Measurements from ENCODE around the gene PGLYRP4.

The PGLYRP4 gene, protein sequence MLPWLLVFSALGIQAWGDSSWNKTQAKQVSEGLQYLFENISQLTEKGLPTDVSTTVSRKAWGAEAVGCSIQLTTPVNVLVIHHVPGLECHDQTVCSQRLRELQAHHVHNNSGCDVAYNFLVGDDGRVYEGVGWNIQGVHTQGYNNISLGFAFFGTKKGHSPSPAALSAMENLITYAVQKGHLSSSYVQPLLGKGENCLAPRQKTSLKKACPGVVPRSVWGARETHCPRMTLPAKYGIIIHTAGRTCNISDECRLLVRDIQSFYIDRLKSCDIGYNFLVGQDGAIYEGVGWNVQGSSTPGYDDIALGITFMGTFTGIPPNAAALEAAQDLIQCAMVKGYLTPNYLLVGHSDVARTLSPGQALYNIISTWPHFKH

GRCh38 chr1:153348511-153349362, at the start of gene PGLYRP4:
PGLYRP4 (minus strand) TSS chr1:153348841; CDS start chr1:153347932, 909 bp downstream.
- Histone ChIP-seq H3K36me3 (ENCODE audit: insufficient read depth, low read length) (no peaks in the 10 kb centered on the region), H3K9ac (ENCODE audit: low read length) (no peak within 1 kb of the TSS), H3K9me2 (ENCODE audit: low read depth, low read length) (no peaks in the 10 kb centered on the region), H4K20me1 (ENCODE audit: insufficient read depth, low read length) (no peaks in the 10 kb centered on the region), H3K27me3 (ENCODE audit: insufficient read depth, low read length) (no peaks in the 10 kb centered on the region), H3K4me1 (ENCODE audit: insufficient read depth, low read length, severe bottlenecking) (no peaks in the 10 kb centered on the region), H3K4me2 (ENCODE audit: low read length) (no peak within 1 kb of the TSS), H3K4me3 (ENCODE audit: low read depth, low read length, poor library complexity, severe bottlenecking) (no peak within 1 kb of the TSS), H3K9me3 (ENCODE audit: low read length) (no peaks in the 10 kb centered on the region), H3K79me2 (ENCODE audit: insufficient read depth, low read length) (no peaks in the 10 kb centered on the region), H3F3A (ENCODE audit: insufficient read depth, low read length) (no peaks in the 10 kb centered on the region), H2AFZ (ENCODE audit: low read length) (no peak within 1 kb of the TSS), H3K27ac (ENCODE audit: low read depth, low read length, poor library complexity, severe bottlenecking) (no peak within 1 kb of the TSS)
- TF ChIP-seq, protein P1, sequence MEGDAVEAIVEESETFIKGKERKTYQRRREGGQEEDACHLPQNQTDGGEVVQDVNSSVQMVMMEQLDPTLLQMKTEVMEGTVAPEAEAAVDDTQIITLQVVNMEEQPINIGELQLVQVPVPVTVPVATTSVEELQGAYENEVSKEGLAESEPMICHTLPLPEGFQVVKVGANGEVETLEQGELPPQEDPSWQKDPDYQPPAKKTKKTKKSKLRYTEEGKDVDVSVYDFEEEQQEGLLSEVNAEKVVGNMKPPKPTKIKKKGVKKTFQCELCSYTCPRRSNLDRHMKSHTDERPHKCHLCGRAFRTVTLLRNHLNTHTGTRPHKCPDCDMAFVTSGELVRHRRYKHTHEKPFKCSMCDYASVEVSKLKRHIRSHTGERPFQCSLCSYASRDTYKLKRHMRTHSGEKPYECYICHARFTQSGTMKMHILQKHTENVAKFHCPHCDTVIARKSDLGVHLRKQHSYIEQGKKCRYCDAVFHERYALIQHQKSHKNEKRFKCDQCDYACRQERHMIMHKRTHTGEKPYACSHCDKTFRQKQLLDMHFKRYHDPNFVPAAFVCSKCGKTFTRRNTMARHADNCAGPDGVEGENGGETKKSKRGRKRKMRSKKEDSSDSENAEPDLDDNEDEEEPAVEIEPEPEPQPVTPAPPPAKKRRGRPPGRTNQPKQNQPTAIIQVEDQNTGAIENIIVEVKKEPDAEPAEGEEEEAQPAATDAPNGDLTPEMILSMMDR (IDR thresholded peaks at IDR 0.05; ENCODE audit: low read length) = no peak
- TF ChIP-seq EZH2 (IDR thresholded peaks at IDR 0.05; ENCODE audit: borderline replicate concordance, low read length) = no peak

DNA sequence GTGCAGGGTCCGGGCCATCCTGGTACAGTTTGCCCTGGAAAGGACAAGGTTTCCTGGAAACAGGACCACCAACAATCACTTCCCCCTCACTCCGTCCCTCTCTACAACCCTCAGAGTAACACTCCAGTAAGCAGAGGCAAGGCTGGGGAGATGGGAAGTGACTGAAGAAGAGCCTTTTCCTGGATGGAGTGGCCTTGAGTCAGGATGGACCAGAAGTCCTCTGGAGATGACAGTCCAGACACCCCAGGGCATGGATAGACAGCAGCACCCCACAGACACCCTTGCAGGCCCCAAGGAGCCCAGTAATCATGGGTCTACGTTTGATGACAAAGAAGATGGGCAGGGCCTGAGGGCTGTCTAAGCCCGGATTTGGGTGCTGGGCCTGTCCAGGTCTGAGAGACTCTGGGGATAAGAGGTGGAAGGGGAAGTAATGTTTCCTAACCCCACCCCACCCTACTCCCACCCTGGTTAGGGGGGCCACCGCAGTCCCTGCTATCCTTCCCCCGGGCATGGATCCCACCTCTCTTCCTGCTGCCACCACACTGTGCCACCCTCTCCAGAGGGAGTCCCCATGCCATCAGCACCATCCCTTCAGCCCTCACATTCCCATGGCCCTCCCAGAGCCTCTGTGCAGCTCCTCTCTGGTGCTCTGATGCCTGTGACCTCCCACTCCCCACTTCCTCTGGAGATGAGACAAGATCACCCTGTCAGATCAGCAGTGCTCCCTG, 49.4 kb upstream of the PGLYRP4 start:
- Histone ChIP-seq H3K27me3 (ENCODE audit: insufficient read depth, low read length) (0 out of 2 replicates have a peak, but pooled peaks cover 3% of the 10 kb centered on the region), H3K36me3 (ENCODE audit: insufficient read depth, low read length) (no peaks in the 10 kb centered on the region), H3K27ac (ENCODE audit: low read depth, low read length, poor library complexity, severe bottlenecking) (no peak overlapping the region), H2AFZ (ENCODE audit: low read length) (no peak overlapping the region), H3K79me2 (ENCODE audit: insufficient read depth, low read length) (no peaks in the 10 kb centered on the region), H3K4me2 (ENCODE audit: low read length) (no peak overlapping the region), H4K20me1 (ENCODE audit: insufficient read depth, low read length) (no peaks in the 10 kb centered on the region), H3K4me1 (ENCODE audit: insufficient read depth, low read length, severe bottlenecking) (no peaks in the 10 kb centered on the region), H3K9me3 (ENCODE audit: low read length) (no peaks in the 10 kb centered on the region), H3K9ac (ENCODE audit: low read length) (no peak overlapping the region), H3K4me3 (ENCODE audit: low read depth, low read length, poor library complexity, severe bottlenecking) (no peak overlapping the region), H3F3A (ENCODE audit: insufficient read depth, low read length) (no peaks in the 10 kb centered on the region), H3K9me2 (ENCODE audit: low read depth, low read length) (no peaks in the 10 kb centered on the region)
- TF ChIP-seq EZH2 (IDR thresholded peaks at IDR 0.05; ENCODE audit: borderline replicate concordance, low read length) = no peak
- TF ChIP-seq, protein P1 (IDR thresholded peaks at IDR 0.05; ENCODE audit: low read length) = no peak

GRCh38 chr1:153397051-153397923, 48.6 kb upstream of the PGLYRP4 start:
- Histone ChIP-seq H3K27me3 (ENCODE audit: insufficient read depth, low read length) (0 out of 2 replicates have a peak, but pooled peaks cover 3% of the 10 kb centered on the region), H4K20me1 (ENCODE audit: insufficient read depth, low read length) (no peaks in the 10 kb centered on the region), H3K9ac (ENCODE audit: low read length) (no peak overlapping the region), H2AFZ (ENCODE audit: low read length) (no peak overlapping the region), H3F3A (ENCODE audit: insufficient read depth, low read length) (no peaks in the 10 kb centered on the region), H3K4me1 (ENCODE audit: insufficient read depth, low read length, severe bottlenecking) (no peaks in the 10 kb centered on the region), H3K36me3 (ENCODE audit: insufficient read depth, low read length) (no peaks in the 10 kb centered on the region), H3K4me2 (ENCODE audit: low read length) (no peak overlapping the region), H3K4me3 (ENCODE audit: low read depth, low read length, poor library complexity, severe bottlenecking) (no peak overlapping the region), H3K9me3 (ENCODE audit: low read length) (no peaks in the 10 kb centered on the region), H3K9me2 (ENCODE audit: low read depth, low read length) (no peaks in the 10 kb centered on the region), H3K27ac (ENCODE audit: low read depth, low read length, poor library complexity, severe bottlenecking) (no peak overlapping the region), H3K79me2 (ENCODE audit: insufficient read depth, low read length) (no peaks in the 10 kb centered on the region)
- TF ChIP-seq, protein P1 (IDR thresholded peaks at IDR 0.05; ENCODE audit: low read length) = no peak
- no peak for TF ChIP-seq EZH2 (IDR thresholded peaks at IDR 0.05; ENCODE audit: borderline replicate concordance, low read length)

Measured in OCI-LY1 (cell line).